HUES64 (cell line): ENCODE results near the gene CAP2.
A peak's percentile ranks its signal among the peaks of the same experiment; 100 is the strongest.
"Not testable (repeated sequence)": the region's sequence is repeated elsewhere in the genome, so short reads cannot be mapped to it uniquely, and the experiment has no call there.

ENCODE experiments used
- H3K27ac ChIP-seq: 2 replicates; pipeline ENCODE4 v1.7.0; 2013; ENCODE audit warnings: low read depth, low read length, inconsistent platforms
- H3K27me3 ChIP-seq: 2 replicates; pipeline ENCODE4 v1.6.1; 2013; ENCODE audit warnings: mild to moderate bottlenecking, low read length; ENCODE audit not compliant: insufficient read depth
- H3K36me3 ChIP-seq: 2 replicates; pipeline ENCODE4 v1.6.1; 2013; ENCODE audit warnings: mild to moderate bottlenecking, low read length; ENCODE audit not compliant: insufficient read depth
- H3K4me1 ChIP-seq: 2 replicates; pipeline ENCODE4 v1.6.1; 2013; ENCODE audit warnings: mild to moderate bottlenecking, low read length, moderate library complexity; ENCODE audit not compliant: insufficient read depth
- H3K4me3 ChIP-seq: 2 replicates; pipeline ENCODE4 v1.5.1; 2013; ENCODE audit warnings: mild to moderate bottlenecking, low read length, moderate library complexity
- H3K9ac ChIP-seq: 2 replicates; pipeline ENCODE4 v1.6.1; 2013; ENCODE audit warnings: mild to moderate bottlenecking, low read depth, low read length
- H3K9me3 ChIP-seq: 2 replicates; pipeline ENCODE4 v1.6.1; 2013; ENCODE audit warnings: low read depth, low read length; ENCODE audit not compliant: insufficient read depth
- WGBS: fragments of 150-250, 120-280 bp; methylation state at CpG from one replicate; pipeline ENCODE4 v1.1.7; 2013; ENCODE audit warnings: missing lambda C conversion rate; 5-methylcytosine and 5-hydroxymethylcytosine counted together

Gene CAP2

DNA sequence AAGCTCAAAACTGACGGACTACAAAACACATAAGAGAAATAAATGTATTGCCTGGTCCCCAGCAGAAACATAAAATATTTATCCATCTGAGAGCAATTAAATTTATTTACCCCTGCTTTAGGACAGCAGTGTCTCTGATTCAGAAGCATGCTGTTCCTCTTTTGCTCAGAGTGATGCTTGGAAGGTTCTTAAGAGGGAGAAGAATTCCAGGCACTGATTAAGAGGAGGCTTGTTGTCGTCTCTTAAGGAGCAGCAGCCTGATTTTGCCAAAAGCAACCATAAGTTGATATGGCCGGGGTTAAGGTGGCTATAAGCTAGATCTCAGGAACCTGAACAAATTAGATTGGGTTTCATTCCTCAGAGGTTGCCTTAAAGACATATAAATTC lies 25.8 kb downstream of the CAP2 start:
- peaks cover 13% of the 10 kb centered on the region; the same call in 1 of the 2 replicates for H3K36me3 ChIP-seq
- H3K27me3 ChIP-seq, result no peaks in the 10 kb centered on the region
- H3K4me1 ChIP-seq, result peaks cover 24% of the 10 kb centered on the region
- no peak overlapping the region for H3K4me3 ChIP-seq
- H3K9ac ChIP-seq, result no peak overlapping the region
- no peaks in the 10 kb centered on the region for H3K9me3 ChIP-seq
- H3K27ac ChIP-seq, result peak overlapping the region; percentile 2; the same call in 1 of the 2 replicates
- WGBS, result 89% methylated on average over 3 of the region's 3 CpGs

- H3K36me3 ChIP-seq, result peaks cover 21% of the 10 kb centered on the region; the same call in 1 of the 2 replicates
- H3K27ac ChIP-seq, result no peak overlapping the region
- no peaks in the 10 kb centered on the region for H3K27me3 ChIP-seq
- H3K4me3 ChIP-seq, result no peak overlapping the region
- WGBS, result 100% methylated on average over 2 of the region's 2 CpGs
- peaks cover 24% of the 10 kb centered on the region for H3K4me1 ChIP-seq
- no peak overlapping the region for H3K9ac ChIP-seq
- no peaks in the 10 kb centered on the region for H3K9me3 ChIP-seq
Measured at GRCh38 chr6:17420368-17420767, 27.0 kb downstream of the CAP2 start.

- H3K9ac ChIP-seq, result no peak overlapping the region
- 96% methylated on average over 7 of the region's 7 CpGs for WGBS
- H3K27me3 ChIP-seq, result no peaks in the 10 kb centered on the region
- no peaks in the 10 kb centered on the region for H3K9me3 ChIP-seq
- H3K27ac ChIP-seq, result no peak overlapping the region
- peaks cover 24% of the 10 kb centered on the region for H3K4me1 ChIP-seq
- peaks cover 26% of the 10 kb centered on the region; the same call in 1 of the 2 replicates for H3K36me3 ChIP-seq
- H3K4me3 ChIP-seq, result no peak overlapping the region
Measured at GRCh38 chr6:17421406-17421805, 28.0 kb downstream of the CAP2 start.

- Histone ChIP-seq H3K27ac (no peak overlapping the region), H3K4me3 (no peak overlapping the region), H3K36me3 (peaks cover 41% of the 10 kb centered on the region), H3K27me3 (no peaks in the 10 kb centered on the region), H3K9ac (no peak overlapping the region), H3K9me3 (no peaks in the 10 kb centered on the region), H3K4me1 (peaks cover 14% of the 10 kb centered on the region)
- 93% methylated on average over 3 of the region's 4 CpGs for WGBS
Measured at GRCh38 chr6:17423026-17423425, 29.6 kb downstream of the CAP2 start.

DNA sequence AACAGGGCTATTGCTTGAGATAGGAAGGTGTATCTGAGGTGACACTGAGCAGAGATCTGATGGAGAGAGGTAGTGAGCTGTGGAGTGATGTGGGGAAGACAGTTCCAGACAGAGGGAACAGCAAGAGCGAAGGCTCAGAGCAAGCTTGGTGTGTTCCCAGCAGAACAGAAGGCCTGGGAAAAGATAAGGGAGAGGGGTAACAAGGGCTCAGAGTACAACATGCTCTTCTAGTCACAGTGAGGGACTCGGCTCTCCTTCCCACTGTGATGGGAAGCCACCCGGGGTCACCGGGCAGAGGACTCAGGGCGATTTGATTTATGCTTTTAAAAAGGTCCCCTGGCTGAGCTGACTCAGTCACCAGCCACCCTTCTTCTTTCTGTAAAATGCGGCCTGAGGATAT lies 33.7 kb downstream of the CAP2 start:
- peaks cover 50% of the 10 kb centered on the region for H3K36me3 ChIP-seq
- no peak overlapping the region for H3K27ac ChIP-seq
- H3K4me1 ChIP-seq, result 0 out of 2 replicates have a peak, but pooled peaks cover 4% of the 10 kb centered on the region
- no peaks in the 10 kb centered on the region for H3K9me3 ChIP-seq
- 96% methylated on average over 6 of the region's 6 CpGs for WGBS
- H3K4me3 ChIP-seq, result no peak overlapping the region
- H3K27me3 ChIP-seq, result no peaks in the 10 kb centered on the region
- no peak overlapping the region for H3K9ac ChIP-seq

DNA sequence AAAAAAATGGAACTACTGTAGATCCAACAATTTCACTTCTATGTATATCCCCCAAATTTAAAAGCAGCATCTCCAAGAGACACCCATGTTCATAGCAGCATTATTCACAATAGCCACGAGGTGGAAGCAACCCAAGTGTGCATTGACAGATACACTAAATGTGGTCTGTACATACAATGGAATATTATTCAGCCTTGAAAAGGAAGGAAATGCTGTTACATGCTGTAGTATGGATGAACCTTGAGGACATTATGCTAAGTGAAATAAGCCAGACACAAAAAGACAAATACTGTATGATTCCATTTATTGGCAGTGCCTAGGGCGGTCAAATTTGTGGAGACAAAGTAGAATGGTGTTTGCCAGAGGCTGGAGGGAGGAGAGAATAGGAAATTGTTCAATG lies 34.2 kb downstream of the CAP2 start:
- no peak overlapping the region for H3K27ac ChIP-seq
- no peaks in the 10 kb centered on the region for H3K27me3 ChIP-seq
- H3K9ac ChIP-seq, result no peak overlapping the region
- WGBS, result 95% methylated on average over 2 of the region's 2 CpGs
- no peak overlapping the region for H3K4me3 ChIP-seq
- H3K9me3 ChIP-seq, result no peaks in the 10 kb centered on the region
- 0 out of 2 replicates have a peak, but pooled peaks cover 4% of the 10 kb centered on the region for H3K4me1 ChIP-seq
- peaks cover 50% of the 10 kb centered on the region for H3K36me3 ChIP-seq

- H3K9me3 ChIP-seq, H3K4me1 ChIP-seq, H3K4me3 ChIP-seq, H3K9ac ChIP-seq, H3K27ac ChIP-seq, H3K27me3 ChIP-seq: not testable (repeated sequence)
- H3K36me3 ChIP-seq, result peaks cover 46% of the 10 kb centered on the region
- WGBS, result 87% methylated on average over 3 of the region's 5 CpGs
Measured at GRCh38 chr6:17428595-17429120, 35.3 kb downstream of the CAP2 start.

DNA sequence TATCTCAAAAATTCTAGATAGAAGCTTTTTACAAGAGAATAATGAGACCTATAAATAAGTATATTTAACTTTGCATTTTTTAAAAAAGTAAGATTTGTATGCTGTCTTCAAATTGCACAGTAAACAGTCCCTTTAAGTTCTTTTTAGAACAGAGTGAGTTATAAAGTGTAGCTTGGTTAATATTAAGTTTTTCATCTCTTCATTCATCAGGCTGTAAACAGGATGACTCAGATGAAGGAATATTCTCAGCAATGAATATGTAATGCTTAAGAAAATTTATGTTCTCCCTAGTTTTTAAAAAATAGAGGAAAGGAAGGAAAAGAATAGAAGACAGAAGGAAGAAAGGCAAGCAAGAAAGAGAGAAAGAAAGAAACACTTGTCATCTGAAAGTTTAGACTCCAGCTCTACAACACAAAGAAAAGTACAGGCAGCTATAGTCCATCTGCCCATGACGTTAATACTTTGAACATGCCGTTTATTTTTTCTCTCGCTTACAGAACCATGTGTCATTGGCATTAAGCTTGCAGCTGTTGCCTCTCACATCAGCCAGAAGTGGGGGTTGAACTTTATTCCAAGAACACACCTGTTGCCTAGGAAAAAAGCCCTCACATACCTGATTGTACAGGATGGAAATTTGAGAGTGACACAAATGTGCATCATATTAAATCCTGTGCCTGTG lies 36.1 kb downstream of the CAP2 start:
- 0 out of 2 replicates have a peak, but pooled peaks cover 2% of the 10 kb centered on the region for H3K9me3 ChIP-seq
- no peak overlapping the region for H3K27ac ChIP-seq
- peaks cover 40% of the 10 kb centered on the region for H3K36me3 ChIP-seq
- 0 out of 2 replicates have a peak, but pooled peaks cover 4% of the 10 kb centered on the region for H3K4me1 ChIP-seq
- WGBS, result 94% methylated on average over 3 of the region's 3 CpGs
- no peak overlapping the region for H3K4me3 ChIP-seq
- H3K9ac ChIP-seq, result no peak overlapping the region
- H3K27me3 ChIP-seq, result no peaks in the 10 kb centered on the region

- Histone ChIP-seq H3K36me3 (peaks cover 32% of the 10 kb centered on the region), H3K9ac (no peak overlapping the region), H3K9me3 (0 out of 2 replicates have a peak, but pooled peaks cover 3% of the 10 kb centered on the region), H3K4me3 (no peak overlapping the region), H3K4me1 (0 out of 2 replicates have a peak, but pooled peaks cover 4% of the 10 kb centered on the region), H3K27me3 (no peaks in the 10 kb centered on the region), H3K27ac (no peak overlapping the region)
- 61% methylated on average over 2 of the region's 2 CpGs for WGBS
Measured at GRCh38 chr6:17431581-17431980, 38.2 kb downstream of the CAP2 start.

GRCh38 chr6:17432356-17432755 lies 39.0 kb downstream of the CAP2 start:
- Histone ChIP-seq H3K9ac (no peak overlapping the region), H3K4me1 (0 out of 2 replicates have a peak, but pooled peaks cover 4% of the 10 kb centered on the region), H3K27me3 (no peaks in the 10 kb centered on the region), H3K9me3 (0 out of 2 replicates have a peak, but pooled peaks cover 3% of the 10 kb centered on the region), H3K27ac (no peak overlapping the region), H3K4me3 (no peak overlapping the region), H3K36me3 (peaks cover 25% of the 10 kb centered on the region)
- 82% methylated on average over 2 of the region's 2 CpGs for WGBS

- H3K4me3 ChIP-seq, result no peak overlapping the region
- no peak overlapping the region for H3K27ac ChIP-seq
- no peaks in the 10 kb centered on the region for H3K27me3 ChIP-seq
- 0 out of 2 replicates have a peak, but pooled peaks cover 2% of the 10 kb centered on the region for H3K9me3 ChIP-seq
- H3K4me1 ChIP-seq, result no peaks in the 10 kb centered on the region
- no peak overlapping the region for H3K9ac ChIP-seq
- 92% methylated on average over 10 of the region's 11 CpGs for WGBS
- H3K36me3 ChIP-seq, result peaks cover 3% of the 10 kb centered on the region; the same call in 1 of the 2 replicates
Measured at GRCh38 chr6:17439243-17439993, 46.0 kb downstream of the CAP2 start.
